Nephron progenitor cell (in vitro differentiated cells): ENCODE data around the gene SPRTN.
A peak's percentile ranks its signal among the peaks of the same experiment; 100 is the strongest.

Experiments used
- DNase-seq: peaks from one replicate; pipeline ENCODE4 v3.0.0; 2021
- H3K27ac Mint-ChIP-seq: 2 replicates; pipeline ENCODE4 v1.8.0; 2021; ENCODE audit warnings: mild to moderate bottlenecking, moderate library complexity, mixed read lengths
- H3K27me3 Mint-ChIP-seq: 2 replicates; pipeline ENCODE4 v1.8.0; 2021; ENCODE audit warnings: mild to moderate bottlenecking, low read depth, mixed read lengths; ENCODE audit not compliant: poor library complexity
- H3K36me3 Mint-ChIP-seq: 2 replicates; pipeline ENCODE4 v1.8.0; 2021; ENCODE audit warnings: low read depth, mixed read lengths
- H3K4me1 Mint-ChIP-seq: 2 replicates; pipeline ENCODE4 v1.8.0; 2021; ENCODE audit warnings: mixed read lengths
- H3K4me3 Mint-ChIP-seq: 2 replicates; pipeline ENCODE4 v1.8.0; 2021; ENCODE audit warnings: mild to moderate bottlenecking, moderate library complexity, mixed read lengths
- H3K9me3 Mint-ChIP-seq: 2 replicates; pipeline ENCODE4 v1.8.0; 2021; ENCODE audit warnings: mild to moderate bottlenecking, moderate library complexity, mixed read lengths
- CTCF ChIP-seq: fragments of 200-600 bp; sonication (generic); IDR thresholded peaks from 2 replicates; pipeline ENCODE4 v1.5.0; 2021; ENCODE audit warnings: antibody characterized with exemption

The SPRTN gene

GRCh38 chr1:231312432-231312788 is 25.7 kb upstream of the SPRTN start:
- Mint-ChIP-seq H3K36me3 (no peaks in the 10 kb centered on the region), H3K4me1 (no peaks in the 10 kb centered on the region), H3K27ac (no peak overlapping the region), H3K27me3 (peaks cover 29% of the 10 kb centered on the region), H3K9me3 (no peaks in the 10 kb centered on the region), H3K4me3 (no peak overlapping the region)
- no peak for DNase-seq
- TF ChIP-seq CTCF, result no peak

- Mint-ChIP-seq H3K27ac (no peak overlapping the region), H3K4me3 (no peak overlapping the region), H3K27me3 (peaks cover 29% of the 10 kb centered on the region), H3K4me1 (no peaks in the 10 kb centered on the region), H3K9me3 (no peaks in the 10 kb centered on the region), H3K36me3 (no peaks in the 10 kb centered on the region)
- no peak for TF ChIP-seq CTCF
- no peak for DNase-seq
Measured at GRCh38 chr1:231313661-231314060, 24.4 kb upstream of the SPRTN start.

GRCh38 chr1:231315887-231316286 is 22.2 kb upstream of the SPRTN start:
- peak; percentile 36 for DNase-seq
- no peaks in the 10 kb centered on the region for H3K4me1 Mint-ChIP-seq
- H3K9me3 Mint-ChIP-seq, result no peaks in the 10 kb centered on the region
- no peak overlapping the region for H3K27ac Mint-ChIP-seq
- H3K36me3 Mint-ChIP-seq, result no peaks in the 10 kb centered on the region
- no peak overlapping the region for H3K4me3 Mint-ChIP-seq
- peak; percentile 30 for TF ChIP-seq CTCF
- peaks cover 29% of the 10 kb centered on the region for H3K27me3 Mint-ChIP-seq

DNA sequence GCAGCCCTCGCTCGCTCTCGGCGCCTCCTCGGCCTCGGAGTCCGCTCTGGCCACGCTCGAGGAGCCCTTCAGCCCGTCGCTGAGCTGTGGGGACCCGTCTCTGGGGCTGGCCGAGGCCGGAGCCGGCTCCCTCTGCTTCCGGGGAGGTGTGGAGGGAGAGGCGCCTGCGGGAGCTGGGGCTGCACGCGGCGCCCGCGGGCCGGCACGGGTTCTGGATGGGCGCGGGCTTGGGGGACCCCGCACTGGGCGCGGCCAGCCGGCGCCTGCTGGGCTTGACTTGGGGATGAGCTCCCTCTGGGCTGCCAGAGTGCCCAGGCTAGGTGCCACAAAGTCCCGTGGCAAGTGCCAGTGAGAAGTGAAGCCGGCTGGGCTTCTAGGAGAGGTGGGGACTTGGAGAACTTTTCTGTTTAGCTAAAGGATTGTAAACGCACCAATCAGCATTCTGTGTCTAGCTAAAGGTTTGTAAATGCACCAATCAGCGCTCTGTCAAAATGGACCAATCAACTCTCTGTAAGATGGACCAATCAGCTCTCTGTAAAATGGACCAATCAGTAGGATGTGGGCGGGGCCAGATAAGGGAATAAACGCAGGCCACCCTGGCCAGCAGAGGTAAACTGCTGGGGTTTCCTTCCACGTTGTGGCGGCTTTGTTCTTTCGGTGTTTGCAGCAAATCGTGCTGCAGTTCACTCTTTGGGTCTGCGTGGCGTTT is 20.6 kb upstream of the SPRTN start:
- no peaks in the 10 kb centered on the region for H3K36me3 Mint-ChIP-seq
- no peak for DNase-seq
- H3K4me3 Mint-ChIP-seq, result no peak overlapping the region

GRCh38 chr1:231318015-231318355 is 20.1 kb upstream of the SPRTN start:
- no peak for DNase-seq
- H3K27me3 Mint-ChIP-seq, result peaks cover 16% of the 10 kb centered on the region
- peak overlapping the region; percentile 58 for H3K27ac Mint-ChIP-seq
- no peak overlapping the region for H3K4me3 Mint-ChIP-seq
- H3K9me3 Mint-ChIP-seq, result no peaks in the 10 kb centered on the region
- no peaks in the 10 kb centered on the region for H3K36me3 Mint-ChIP-seq
- no peak for TF ChIP-seq CTCF
- no peaks in the 10 kb centered on the region for H3K4me1 Mint-ChIP-seq

More for the DNA sequence above, 20.6 kb upstream of the SPRTN start:
- H3K27me3 Mint-ChIP-seq, result peaks cover 21% of the 10 kb centered on the region
- H3K9me3 Mint-ChIP-seq, result no peaks in the 10 kb centered on the region
- no peaks in the 10 kb centered on the region for H3K4me1 Mint-ChIP-seq
- no peak for TF ChIP-seq CTCF
- no peak overlapping the region for H3K27ac Mint-ChIP-seq

DNA sequence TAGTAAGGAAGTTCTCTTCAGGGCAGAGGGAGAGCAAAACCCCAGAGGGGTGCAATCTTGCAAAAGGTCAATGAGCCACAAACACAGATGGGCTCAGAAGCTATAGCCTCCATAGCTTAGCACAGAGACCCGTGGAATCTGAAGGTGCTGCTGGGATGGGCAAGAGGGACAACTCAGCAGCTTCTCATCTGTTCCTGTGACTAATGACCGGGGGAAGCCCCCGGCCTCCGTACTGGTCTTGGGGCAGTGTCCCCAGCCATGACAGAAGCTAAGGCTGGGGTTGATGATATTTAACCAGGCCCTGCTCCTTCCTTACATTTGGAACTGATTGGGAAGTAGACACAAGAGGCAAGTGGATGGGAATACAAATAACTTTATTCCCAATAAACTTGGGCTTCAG is 19.5 kb upstream of the SPRTN start:
- no peak for DNase-seq
- Mint-ChIP-seq H3K4me1 (no peaks in the 10 kb centered on the region), H3K27ac (peak overlapping the region; percentile 58), H3K36me3 (no peaks in the 10 kb centered on the region), H3K9me3 (no peaks in the 10 kb centered on the region), H3K27me3 (peaks cover 16% of the 10 kb centered on the region), H3K4me3 (no peak overlapping the region)
- TF ChIP-seq CTCF, result no peak
